IMR-90 (cell line): ENCODE data around the gene OTUB2. TPM values are rescaled to one million over a fixed set of nuclear protein-coding genes. Genes with fewer than 3 reads are reported as not detected.

Experiments used
- ATAC-seq: fragments of 200-7000 bp; cut with Tn5 transposase; 2 replicates; pipeline ENCODE4 v1.9.1; 2020; ENCODE audit warnings: low read depth, mild to moderate bottlenecking, moderate library complexity
- BruUV-seq: library from RNA; stranded (reverse); fragments of 400-500 nt; replicated peaks from 2 replicates; lab custom pipeline; 2021; lab: Mats Ljungman, UMichigan
- CTCF ChIA-PET: fragments of 300-600 bp; formaldehyde crosslinking; extraction: SDS; loops from one replicate; lab custom pipeline; 2021; ENCODE audit warnings: antibody characterized with exemption; lab: Yijun Ruan, JAX
- POLR2A ChIA-PET: fragments of 300-600 bp; sonication (Branson Sonifier 250); formaldehyde crosslinking; loops from one replicate; lab custom pipeline; 2022; ENCODE audit warnings: antibody characterized with exemption; ENCODE audit not compliant: unreplicated experiment; lab: Charles Lee
- DNase-seq: peaks from one replicate; pipeline ENCODE4 v3.0.0; 2013
- H2AFZ ChIP-seq: replicated peaks from 2 replicates; pipeline ENCODE3; 2013; ENCODE audit warnings: low read length, mild to moderate bottlenecking; ENCODE audit not compliant: poor library complexity
- H2AK5ac ChIP-seq: 2 replicates; pipeline ENCODE4 v1.6.1; 2013; ENCODE audit warnings: low read depth, low read length, inconsistent platforms
- H2AK9ac ChIP-seq: replicated peaks from 2 replicates; pipeline ENCODE3; 2013; ENCODE audit warnings: mild to moderate bottlenecking, low read depth, low read length, moderate library complexity; ENCODE audit not compliant: poor library complexity
- H2BK120ac ChIP-seq: 2 replicates; pipeline ENCODE4 v1.6.1; 2013; ENCODE audit warnings: low read depth, low read length, inconsistent platforms
- H2BK15ac ChIP-seq: 3 replicates; pipeline ENCODE4 v1.6.1; 2013; ENCODE audit warnings: low read depth, low read length, inconsistent platforms
- H2BK20ac ChIP-seq: 2 replicates; pipeline ENCODE4 v1.6.1; 2013; ENCODE audit warnings: low read depth, mild to moderate bottlenecking, inconsistent platforms, low read length, moderate library complexity
- H2BK5ac ChIP-seq: 2 replicates; pipeline ENCODE4 v1.6.1; 2013; ENCODE audit warnings: mild to moderate bottlenecking, low read depth, low read length, inconsistent platforms; ENCODE audit not compliant: poor library complexity, severe bottlenecking
- H3K14ac ChIP-seq: replicated peaks from 2 replicates; pipeline ENCODE4 v1.6.1; 2013; ENCODE audit warnings: low read depth, low read length, inconsistent platforms
- H3K18ac ChIP-seq: 2 replicates; pipeline ENCODE4 v1.6.1; 2013; ENCODE audit warnings: low read depth, low read length, control low read depth
- H3K23ac ChIP-seq: 2 replicates; pipeline ENCODE4 v1.6.1; 2013; ENCODE audit warnings: low read depth, low read length, inconsistent platforms
- H3K27ac ChIP-seq: 2 replicates; pipeline ENCODE4 v1.5.1; 2013; ENCODE audit warnings: mild to moderate bottlenecking, control low read depth, low read length; ENCODE audit not compliant: insufficient read depth
- H3K27me3 ChIP-seq: 2 replicates; pipeline ENCODE4 v1.6.1; 2013; ENCODE audit warnings: low read length; ENCODE audit not compliant: control insufficient read depth, insufficient read depth
- H3K36me3 ChIP-seq: 2 replicates; pipeline ENCODE4 v1.6.1; 2013; ENCODE audit warnings: low read length, mixed read lengths; ENCODE audit not compliant: control insufficient read depth, insufficient read depth
- H3K4ac ChIP-seq: 2 replicates; pipeline ENCODE4 v1.6.1; 2013; ENCODE audit warnings: low read depth, low read length, inconsistent platforms
- H3K4me1 ChIP-seq: 2 replicates; pipeline ENCODE4 v1.6.1; 2013; ENCODE audit warnings: low read length, mixed read lengths; ENCODE audit not compliant: control insufficient read depth, insufficient read depth
- H3K4me2 ChIP-seq: 2 replicates; pipeline ENCODE4 v1.6.1; 2013; ENCODE audit warnings: low read depth, mild to moderate bottlenecking, control low read depth, low read length, moderate library complexity
- H3K4me3 ChIP-seq: 2 replicates; pipeline ENCODE4 v1.5.1; 2013; ENCODE audit warnings: low read depth, mild to moderate bottlenecking, control low read depth, low read length, moderate library complexity; ENCODE audit not compliant: insufficient read depth
- H3K56ac ChIP-seq: 2 replicates; pipeline ENCODE4 v1.6.1; 2013; ENCODE audit warnings: low read length, inconsistent platforms; ENCODE audit not compliant: insufficient read depth; ENCODE audit errors: extremely low read depth
- H3K79me1 ChIP-seq, 2 experiments: 2 replicates each; pipeline ENCODE4 v1.6.1; 2013; ENCODE audit warnings: low read length in 2 of 2, inconsistent platforms in 1 of 2, low read depth in 1 of 2
- H3K9ac ChIP-seq: 2 replicates; pipeline ENCODE4 v1.6.1; 2013; ENCODE audit warnings: low read depth, low read length, control low read depth
- H3K9me1 ChIP-seq: 2 replicates; pipeline ENCODE4 v1.6.1; 2013; ENCODE audit warnings: low read length, inconsistent platforms; ENCODE audit not compliant: insufficient read depth
- H3K9me3 ChIP-seq: 2 replicates; pipeline ENCODE4 v1.6.1; 2013; ENCODE audit warnings: low read length; ENCODE audit not compliant: control insufficient read depth, insufficient read depth
- H4K20me1 ChIP-seq: 2 replicates; pipeline ENCODE4 v1.6.1; 2013; ENCODE audit warnings: low read length, inconsistent platforms; ENCODE audit not compliant: insufficient read depth
- H4K5ac ChIP-seq: 2 replicates; pipeline ENCODE4 v1.6.1; 2013; ENCODE audit warnings: mild to moderate bottlenecking, low read depth, low read length, control low read depth
- H4K8ac ChIP-seq, 2 experiments: 2 replicates each; pipeline ENCODE4 v1.6.1; 2013; ENCODE audit warnings: low read depth in 2 of 2, low read length in 2 of 2, control low read depth in 1 of 2, inconsistent platforms in 1 of 2
- H4K91ac ChIP-seq: 2 replicates; pipeline ENCODE4 v1.6.1; 2013; ENCODE audit warnings: low read depth, low read length, inconsistent platforms; ENCODE audit not compliant: insufficient read depth
- MXI1 ChIP-seq: IDR thresholded peaks from 2 replicates; pipeline ENCODE4 v1.6.1; 2012; ENCODE audit warnings: low read depth, mild to moderate bottlenecking, low read length, moderate library complexity, borderline replicate concordance
- RAD21 ChIP-seq: IDR thresholded peaks from 2 replicates; pipeline ENCODE4 v1.6.1; 2012; ENCODE audit warnings: low read length, improper control_type of control experiment
- RCOR1 ChIP-seq: IDR thresholded peaks from 2 replicates; pipeline ENCODE4 v1.6.1; 2012; ENCODE audit warnings: mild to moderate bottlenecking, low read length, improper control_type of control experiment; ENCODE audit not compliant: insufficient replicate concordance
- SMC3 ChIP-seq: fragments of 150-350 bp; IDR thresholded peaks from 2 replicates; pipeline ENCODE4 v1.6.1; 2016; ENCODE audit warnings: low read depth, mild to moderate bottlenecking, antibody characterized with exemption, low read length, moderate library complexity
- WGBS, 2 experiments: methylation state at CpG; one replicate each; pipeline versions ENCODE4 v1.1.5 to v1.1.7; 2013; ENCODE audit warnings: missing lambda C conversion rate in 2 of 2; ENCODE audit not compliant: insufficient read length in 1 of 2; ENCODE audit errors: extremely low coverage in 2 of 2; 5-methylcytosine and 5-hydroxymethylcytosine counted together
- dilution Hi-C: fragments of 300-500 bp; cut with HindIII; formaldehyde crosslinking; loops from one replicate; pipeline ENCODE4 v1.14.3; 2018; ENCODE audit warnings: low sequenced_read_pairs; ENCODE audit not compliant: unreplicated experiment
- in situ Hi-C: fragments of 300-500 bp; cut with MboI; formaldehyde crosslinking; loops from 3 replicates; pipeline ENCODE4 v1.14.3; 2019; ENCODE audit warnings: low sequenced_read_pairs, inconsistent platforms, mixed read lengths
- intact Hi-C: fragments of 100-400 bp; cut with micrococcal nuclease; formaldehyde crosslinking; loops from 2 replicates; pipeline ENCODE4 v1.10.0; 2022
- polyA plus RNA-seq, 3 experiments: library from polyadenylated mRNA; depleted of rRNA; stranded (reverse); fragments of >200 nt; gene quantifications; 2 replicates each; pipeline ENCODE4 v1.2.3, GENCODE V29; 2012; ENCODE audit warnings: low replicate concordance in 1 of 3
- total RNA-seq: library from RNA; depleted of rRNA; stranded (reverse); fragments of >200 nt; gene quantifications from 2 replicates; pipeline ENCODE4 v1.2.3, GENCODE V29; 2012

The OTUB2 gene
- total and polyA plus RNA-seq, 2 of the 4 experiments (the other 2 are of a cell fraction), result 1.1 to 2.5 TPM

- ChIA-PET POLR2A (no interaction called here), CTCF (interaction anchor here (0.7 to 1.7 kb wide), 2 partner anchors 78 to 1113 kb away, joined by 3 to 4 read pairs; no protein-coding TSS in a partner anchor)
- Histone ChIP-seq H3K23ac (no peak overlapping the region), H2BK5ac (no peak overlapping the region), H3K9me3 (no peaks in the 10 kb centered on the region), H2AK9ac (no peak overlapping the region), H3K4ac (no peak overlapping the region), H4K5ac (no peak overlapping the region), H3K9ac (no peak overlapping the region), H2AK5ac (no peak overlapping the region), H3K14ac (no peak overlapping the region), H3K18ac (no peak overlapping the region), H3K56ac (no peak overlapping the region), H3K4me3 (no peak overlapping the region), H4K8ac (no peak overlapping the region), H3K27me3 (peaks cover 31% of the 10 kb centered on the region), H3K27ac (no peak overlapping the region), H3K9me1 (no peaks in the 10 kb centered on the region), H3K4me1 (no peaks in the 10 kb centered on the region), H3K36me3 (no peaks in the 10 kb centered on the region), H2BK120ac (no peak overlapping the region), H4K91ac (no peak overlapping the region), H3K79me1 (no peaks in the 10 kb centered on the region), H2AFZ (no peak overlapping the region), H3K4me2 (no peak overlapping the region), H2BK15ac (no peak overlapping the region), H4K20me1 (no peaks in the 10 kb centered on the region), H2BK20ac (no peak overlapping the region)
- intact Hi-C loops (no loop called here), dilution Hi-C loops (no loop called here), in situ Hi-C loops (no loop called here)
- no peak for TF ChIP-seq MXI1
- TF ChIP-seq SMC3, result no peak
- no peak for TF ChIP-seq RAD21
- no peak for TF ChIP-seq RCOR1
- DNase-seq (no peak), ATAC-seq (no peak)
- WGBS, 2 experiments, result 43% methylated on average over 1 of the region's 8 CpGs; no CpG with 5 or more reads in 1 of the 2 experiments
- no TSS peak for BruUV-seq
Measured at GRCh38 chr14:94018308-94018707, 7.8 kb upstream of the OTUB2 start.
